Fibroblast of mammary gland (primary cell): ENCODE measurements around the gene ZNF516.

Experiments used
- DNase-seq: peaks from one replicate; pipeline ENCODE4 v3.0.0-alpha.2; 2010; ENCODE audit warnings: low read depth
- H3K4me3 ChIP-seq: 2 replicates; pipeline ENCODE4 v1.5.1; 2011; ENCODE audit warnings: low read depth, mild to moderate bottlenecking, low read length, moderate library complexity; ENCODE audit not compliant: control insufficient read depth
- CTCF ChIP-seq: conservative IDR thresholded peaks from 2 replicates; pipeline ENCODE4 v1.5.1; 2011; ENCODE audit warnings: low read depth, low read length, inconsistent platforms; ENCODE audit not compliant: control insufficient read depth, insufficient read depth

ZNF516 gene

GRCh38 chr18:76452357-76452756 lies 42.7 kb downstream of the ZNF516 start:
- peak; percentile 67 for DNase-seq

GRCh38 chr18:76451396-76452331 lies 43.4 kb downstream of the ZNF516 start:
- peak overlapping the region; percentile 56 for H3K4me3 ChIP-seq
- TF ChIP-seq CTCF = no peak
- peak; percentile 33 for DNase-seq

More at GRCh38 chr18:76452357-76452756, 42.7 kb downstream of the ZNF516 start:
- no peak for TF ChIP-seq CTCF
- H3K4me3 ChIP-seq = no peak overlapping the region

GRCh38 chr18:76450452-76451395 lies 44.3 kb downstream of the ZNF516 start:
- H3K4me3 ChIP-seq = peak overlapping the region; percentile 56
- peak; percentile 78 for DNase-seq
- TF ChIP-seq CTCF = no peak

- TF ChIP-seq CTCF = no peak
- DNase-seq = no peak
- no peak overlapping the region for H3K4me3 ChIP-seq
Observed at GRCh38 chr18:76449111-76449453, 46.0 kb downstream of the ZNF516 start.

GRCh38 chr18:76448256-76449110 lies 46.6 kb downstream of the ZNF516 start:
- no peak for DNase-seq
- TF ChIP-seq CTCF = no peak
- no peak overlapping the region for H3K4me3 ChIP-seq
